ENCODE results near the gene GRIN3A. TPM values are rescaled to one million over a fixed set of nuclear protein-coding genes. Genes with fewer than 3 reads are reported as not detected.

GRIN3A gene
- total RNA-seq, 1 donor from 2014 or later = 0.24 TPM

DNA sequence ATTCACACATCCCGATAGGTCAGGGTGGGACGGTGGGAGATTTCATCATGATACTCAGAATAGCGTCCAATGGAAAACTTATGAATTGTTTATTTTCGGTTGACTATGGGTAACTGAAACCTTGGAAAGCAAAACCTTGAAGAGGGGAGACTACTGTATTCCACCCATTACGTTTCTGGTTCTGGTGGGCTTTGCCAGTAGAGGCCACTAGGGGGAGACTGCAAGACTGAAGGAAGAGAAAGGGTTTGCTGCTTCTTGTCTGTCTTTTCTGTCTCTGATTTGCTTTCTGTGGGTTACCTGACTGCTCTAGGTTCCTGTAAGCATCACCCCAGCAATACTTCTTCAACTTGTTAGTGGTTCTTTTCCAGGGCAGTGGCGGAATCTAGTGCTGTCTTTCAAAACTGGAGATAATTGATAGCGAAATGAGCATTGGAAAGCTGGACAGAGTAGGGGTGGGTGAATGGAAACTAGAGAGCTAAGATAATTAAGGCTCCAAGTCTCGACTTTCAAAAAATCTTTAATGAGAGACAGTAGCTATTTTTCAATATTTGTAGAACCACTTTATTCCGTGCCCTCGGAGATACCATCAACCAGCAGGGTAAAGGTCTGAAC lies 27.0 kb downstream of the GRIN3A start:
- Histone ChIP-seq H3K36me3 (no peaks in the 10 kb centered on the region), H3K27ac (no peak overlapping the region), H3K9me3 (no peaks in the 10 kb centered on the region), H3K4me1 (no peaks in the 10 kb centered on the region), H3K27me3 (ENCODE audit: low read depth) (no peaks in the 10 kb centered on the region), H3K4me3 (no peak overlapping the region)
- no peak for DNase-seq
- TF ChIP-seq, protein P1, sequence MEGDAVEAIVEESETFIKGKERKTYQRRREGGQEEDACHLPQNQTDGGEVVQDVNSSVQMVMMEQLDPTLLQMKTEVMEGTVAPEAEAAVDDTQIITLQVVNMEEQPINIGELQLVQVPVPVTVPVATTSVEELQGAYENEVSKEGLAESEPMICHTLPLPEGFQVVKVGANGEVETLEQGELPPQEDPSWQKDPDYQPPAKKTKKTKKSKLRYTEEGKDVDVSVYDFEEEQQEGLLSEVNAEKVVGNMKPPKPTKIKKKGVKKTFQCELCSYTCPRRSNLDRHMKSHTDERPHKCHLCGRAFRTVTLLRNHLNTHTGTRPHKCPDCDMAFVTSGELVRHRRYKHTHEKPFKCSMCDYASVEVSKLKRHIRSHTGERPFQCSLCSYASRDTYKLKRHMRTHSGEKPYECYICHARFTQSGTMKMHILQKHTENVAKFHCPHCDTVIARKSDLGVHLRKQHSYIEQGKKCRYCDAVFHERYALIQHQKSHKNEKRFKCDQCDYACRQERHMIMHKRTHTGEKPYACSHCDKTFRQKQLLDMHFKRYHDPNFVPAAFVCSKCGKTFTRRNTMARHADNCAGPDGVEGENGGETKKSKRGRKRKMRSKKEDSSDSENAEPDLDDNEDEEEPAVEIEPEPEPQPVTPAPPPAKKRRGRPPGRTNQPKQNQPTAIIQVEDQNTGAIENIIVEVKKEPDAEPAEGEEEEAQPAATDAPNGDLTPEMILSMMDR (IDR thresholded peaks at IDR 0.05) = peak; percentile 47
- intact Hi-C loops (cut with DNase I) = no loop called here
- ATAC-seq = no peak

DNA sequence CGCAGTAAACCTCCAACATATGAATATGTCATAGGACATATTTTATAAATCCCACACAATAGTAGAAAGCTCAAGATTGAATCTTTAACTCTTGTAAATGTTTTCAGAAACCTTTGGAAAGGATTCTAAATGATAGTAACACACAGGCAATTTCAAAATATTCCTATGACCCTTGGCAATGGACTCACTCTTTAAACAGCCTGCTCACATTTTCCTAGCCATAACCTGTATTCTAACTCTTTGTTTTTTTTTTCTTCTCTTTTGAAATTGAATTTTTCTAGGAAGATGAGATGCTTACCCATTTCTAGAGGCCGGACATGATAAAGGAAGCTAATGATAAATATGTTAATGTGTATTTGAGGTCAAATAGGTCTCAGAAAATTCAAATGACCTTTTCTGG lies 29.6 kb downstream of the GRIN3A start:
- no peak for DNase-seq
- intact Hi-C loops (cut with DNase I) = no loop called here
- no peak overlapping the region for H3K4me3 ChIP-seq
- H3K4me1 ChIP-seq = no peaks in the 10 kb centered on the region
- H3K27ac ChIP-seq = no peak overlapping the region
- TF ChIP-seq, protein P1 (IDR thresholded peaks at IDR 0.05) = no peak
- no peak for ATAC-seq
- H3K9me3 ChIP-seq = no peaks in the 10 kb centered on the region
- H3K27me3 ChIP-seq (ENCODE audit: low read depth) = peaks cover 7% of the 10 kb centered on the region
- H3K36me3 ChIP-seq = no peaks in the 10 kb centered on the region

DNA sequence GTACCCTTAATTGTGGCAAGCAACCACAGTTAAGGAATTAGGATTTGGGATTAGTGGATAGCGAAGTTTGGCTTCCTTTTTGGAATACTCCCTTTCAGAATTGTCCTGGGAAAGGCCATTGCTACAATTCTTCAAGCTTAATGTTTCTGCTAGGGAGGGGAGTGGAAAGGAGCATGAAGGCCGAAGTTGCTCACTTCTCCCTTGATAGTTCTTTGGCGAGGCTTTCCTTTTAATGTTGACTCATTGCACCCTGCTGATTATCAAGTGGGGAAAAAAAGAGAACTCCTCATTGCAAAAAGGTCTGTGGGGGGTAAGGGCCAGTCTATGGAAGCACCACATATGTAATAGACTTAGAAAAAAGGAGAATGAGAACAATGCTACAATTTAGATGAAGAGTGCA lies 30.7 kb downstream of the GRIN3A start:
- Histone ChIP-seq H3K27me3 (ENCODE audit: low read depth) (peaks cover 7% of the 10 kb centered on the region), H3K4me1 (no peaks in the 10 kb centered on the region), H3K27ac (no peak overlapping the region), H3K9me3 (no peaks in the 10 kb centered on the region), H3K4me3 (no peak overlapping the region), H3K36me3 (no peaks in the 10 kb centered on the region)
- DNase-seq (no peak), ATAC-seq (no peak)
- intact Hi-C loops (cut with DNase I) = no loop called here
- TF ChIP-seq, protein P1 (IDR thresholded peaks at IDR 0.05) = no peak

DNA sequence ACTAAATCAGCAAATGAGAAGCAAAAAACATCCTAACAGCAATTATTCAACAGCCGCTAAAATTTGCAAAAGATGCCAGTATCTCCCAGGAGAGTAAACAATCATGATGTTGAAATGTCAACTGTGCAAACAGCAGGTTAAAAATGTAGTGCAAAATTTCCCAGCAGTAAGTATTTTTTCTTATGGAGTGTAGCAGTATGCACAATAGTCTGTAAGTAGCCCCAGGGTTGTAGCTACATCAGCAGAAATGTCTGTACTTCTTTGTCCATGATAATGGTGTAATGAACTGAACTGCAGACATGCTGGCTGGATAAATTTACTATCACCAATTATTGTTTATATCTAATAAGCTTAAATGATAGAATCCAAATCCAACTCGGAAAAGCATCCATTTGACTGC lies 31.4 kb downstream of the GRIN3A start:
- Histone ChIP-seq H3K36me3 (no peaks in the 10 kb centered on the region), H3K4me1 (no peaks in the 10 kb centered on the region), H3K27ac (no peak overlapping the region), H3K9me3 (no peaks in the 10 kb centered on the region), H3K4me3 (no peak overlapping the region), H3K27me3 (ENCODE audit: low read depth) (peaks cover 7% of the 10 kb centered on the region)
- intact Hi-C loops (cut with DNase I) = no loop called here
- DNase-seq (no peak), ATAC-seq (no peak)
- TF ChIP-seq, protein P1 (IDR thresholded peaks at IDR 0.05) = no peak

DNA sequence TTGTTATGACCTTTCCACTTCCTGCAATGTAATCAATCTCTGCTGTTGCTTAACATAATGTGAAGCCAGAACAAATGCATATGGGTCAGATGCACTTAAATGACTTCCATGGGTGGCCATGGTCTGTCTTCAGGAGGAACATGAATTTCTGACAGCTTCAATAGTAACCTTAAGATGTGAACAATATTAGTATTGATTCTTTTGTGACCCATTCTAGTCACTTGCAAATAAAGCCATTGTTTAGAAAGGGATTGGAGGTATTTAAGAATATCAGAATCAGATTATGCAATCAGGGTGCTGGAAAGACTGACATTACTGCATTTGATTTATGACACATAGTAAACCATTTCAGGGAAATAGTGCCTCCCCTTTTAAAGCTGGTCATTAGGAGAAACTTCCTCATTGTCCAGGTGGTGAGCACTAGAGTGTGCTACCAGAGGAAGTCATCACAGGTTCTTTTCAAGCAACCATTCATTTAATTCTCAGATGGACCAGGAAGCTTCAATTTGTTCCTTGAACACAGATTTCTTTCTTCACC lies 32.1 kb downstream of the GRIN3A start:
- Histone ChIP-seq H3K4me1 (no peaks in the 10 kb centered on the region), H3K27ac (no peak overlapping the region), H3K4me3 (no peak overlapping the region), H3K36me3 (no peaks in the 10 kb centered on the region), H3K27me3 (ENCODE audit: low read depth) (peaks cover 7% of the 10 kb centered on the region), H3K9me3 (no peaks in the 10 kb centered on the region)
- DNase-seq = no peak
- no peak for ATAC-seq
- TF ChIP-seq, protein P1 (IDR thresholded peaks at IDR 0.05) = no peak
- intact Hi-C loops (cut with DNase I) = no loop called here
